Measurements from ENCODE around the gene BNIP3.

Gene BNIP3, protein sequence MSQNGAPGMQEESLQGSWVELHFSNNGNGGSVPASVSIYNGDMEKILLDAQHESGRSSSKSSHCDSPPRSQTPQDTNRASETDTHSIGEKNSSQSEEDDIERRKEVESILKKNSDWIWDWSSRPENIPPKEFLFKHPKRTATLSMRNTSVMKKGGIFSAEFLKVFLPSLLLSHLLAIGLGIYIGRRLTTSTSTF

DNA sequence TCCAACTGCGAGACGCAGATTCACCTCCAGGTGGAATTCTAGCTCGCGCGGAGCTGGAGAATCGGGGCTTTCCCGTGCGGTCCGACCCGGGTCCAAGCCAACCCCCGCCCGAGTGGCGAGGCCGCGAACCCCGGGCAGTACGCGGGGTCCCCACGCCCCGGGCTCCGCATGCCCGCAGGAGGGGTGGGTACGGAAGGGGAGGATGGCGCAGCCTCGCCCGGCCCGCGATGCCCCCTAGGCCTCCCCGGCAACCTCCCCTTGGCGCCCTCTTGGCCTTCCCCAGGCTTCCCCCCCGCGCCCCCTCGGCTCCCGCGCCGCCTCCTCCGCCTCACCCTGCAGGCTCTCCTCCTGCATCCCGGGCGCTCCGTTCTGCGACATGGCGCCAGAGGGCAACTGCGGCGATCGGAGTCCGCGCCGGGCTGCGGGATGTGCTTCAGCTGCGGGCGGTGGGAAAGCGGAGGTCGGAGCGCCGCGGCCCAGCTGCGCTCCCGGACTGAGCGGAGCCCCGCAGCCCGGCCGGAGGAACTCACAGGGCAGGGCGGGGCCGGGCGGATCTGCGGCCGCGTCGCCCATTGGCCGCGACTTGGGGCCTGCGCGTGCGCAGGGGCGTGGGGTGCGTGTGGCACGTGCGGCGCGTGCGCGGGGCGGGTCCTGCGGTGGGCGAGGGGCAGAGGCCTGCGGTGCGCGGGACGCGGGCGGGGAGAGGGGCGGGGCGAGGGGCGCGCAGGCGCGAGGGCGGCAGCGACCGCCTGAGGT, at the start of gene BNIP3:
TSS of gene BNIP3 (minus strand) at position 495 of the 756 bp plus-strand sequence. CDS start at position 378, 117 bp downstream.
- peak; percentile 87 to 90 (median 88) for DNase-seq (ENCODE audit: low read depth in 2 of 3, low spot score in 2 of 3)

DNA sequence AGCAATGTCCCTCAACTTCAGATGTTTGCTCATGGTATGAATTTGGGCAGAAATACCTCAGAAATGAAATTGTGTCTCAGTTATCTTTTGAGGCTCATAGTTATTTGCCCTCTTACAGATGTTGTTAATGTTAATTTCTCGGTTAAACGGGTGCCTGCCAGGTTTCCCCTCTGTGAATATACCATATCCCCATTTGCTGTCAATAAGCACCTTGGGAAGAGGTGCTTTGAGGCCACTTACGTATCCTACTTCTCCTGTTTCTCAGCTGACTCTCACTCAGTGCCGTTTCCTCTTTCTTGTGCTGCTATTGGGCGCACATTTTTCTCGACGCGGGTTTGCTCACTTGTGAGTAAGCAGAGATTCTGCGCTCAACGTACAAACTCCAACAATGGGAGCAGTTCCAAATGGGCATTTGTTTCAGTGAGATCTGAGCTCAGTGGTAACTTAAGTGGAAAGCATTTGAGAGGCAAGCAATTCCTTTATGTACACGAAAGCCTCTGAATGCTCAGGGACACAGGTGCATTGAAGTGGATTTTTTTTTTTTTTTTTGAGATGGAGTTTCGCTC, 49.3 kb upstream of the BNIP3 start:
- no peak for DNase-seq (ENCODE audit: low read depth in 2 of 3, low spot score in 2 of 3)

- no peak for DNase-seq (ENCODE audit: low read depth in 2 of 3, low spot score in 2 of 3)
Measured at GRCh38 chr10:132028706-132029105, 47.0 kb upstream of the BNIP3 start.

- no peak for DNase-seq (ENCODE audit: low read depth in 2 of 3, low spot score in 2 of 3)
Measured at GRCh38 chr10:132027423-132027983, 45.8 kb upstream of the BNIP3 start.

DNA sequence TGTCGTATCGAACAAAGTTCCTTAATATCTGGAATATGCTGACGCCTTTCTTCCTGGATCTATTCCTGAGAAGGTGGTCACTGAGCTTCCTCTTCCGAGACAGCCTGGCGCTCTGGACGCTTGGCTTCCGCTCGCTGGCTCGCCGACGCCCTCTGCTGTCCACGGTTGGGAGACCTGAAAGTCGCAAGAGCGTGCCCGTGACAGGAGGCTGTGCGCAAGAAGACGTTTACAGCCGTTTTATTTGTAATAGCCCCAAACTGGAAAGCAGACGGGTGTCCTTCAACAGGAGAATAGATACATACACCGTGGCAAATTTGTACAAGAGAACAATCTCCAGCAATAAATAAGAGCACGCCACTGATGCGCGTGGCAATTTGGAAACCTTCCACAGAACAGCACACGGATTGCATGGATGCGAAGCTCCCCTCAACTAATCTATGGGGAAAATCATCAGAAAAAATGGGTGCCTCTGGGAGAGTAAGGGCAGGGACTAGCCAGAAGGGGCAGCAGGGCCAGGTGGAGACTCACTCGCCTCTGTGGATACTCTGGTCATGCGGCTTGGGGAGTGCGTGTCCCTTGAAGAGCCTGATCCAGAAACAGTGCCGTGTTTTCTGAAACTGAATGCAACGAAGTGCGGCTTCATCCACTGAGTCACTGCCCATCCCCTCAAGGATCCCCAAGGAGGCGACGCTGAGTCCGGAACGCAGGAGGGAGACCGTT, 41.5 kb upstream of the BNIP3 start:
- DNase-seq (ENCODE audit: low read depth in 2 of 3, low spot score in 2 of 3), result peak; percentile 17 to 73 (median 62)

- no peak for DNase-seq (ENCODE audit: low read depth in 2 of 3, low spot score in 2 of 3)
Measured at GRCh38 chr10:132022241-132022640, 40.5 kb upstream of the BNIP3 start.

GRCh38 chr10:132021504-132022143, 39.9 kb upstream of the BNIP3 start:
- no peak for DNase-seq (ENCODE audit: low read depth in 2 of 3, low spot score in 2 of 3)

DNA sequence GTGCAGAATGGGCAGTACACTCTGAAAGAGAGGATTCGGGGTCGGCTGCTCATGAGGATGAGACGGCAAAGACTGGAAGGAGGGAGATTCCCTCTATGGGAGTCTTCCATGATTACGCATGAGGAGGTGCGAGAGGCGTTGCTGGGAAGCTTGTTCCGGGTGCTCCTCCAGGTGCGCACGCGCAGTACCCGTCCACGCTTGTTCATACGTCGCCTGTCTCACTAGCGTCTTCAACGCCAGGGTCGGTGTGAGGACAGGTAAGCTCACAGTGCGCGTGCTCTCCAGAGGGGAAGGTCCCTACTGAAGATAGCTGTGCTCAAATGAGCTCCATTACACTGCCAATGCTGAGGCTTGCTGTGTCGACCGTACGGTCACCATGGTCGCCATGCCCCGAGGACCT, 39.3 kb upstream of the BNIP3 start:
- no peak for DNase-seq (ENCODE audit: low read depth in 2 of 3, low spot score in 2 of 3)

GRCh38 chr10:132020456-132020855, 38.7 kb upstream of the BNIP3 start:
- DNase-seq (ENCODE audit: low read depth in 2 of 3, low spot score in 2 of 3), result no peak

GRCh38 chr10:132019366-132019765, 37.6 kb upstream of the BNIP3 start:
- no peak for DNase-seq (ENCODE audit: low read depth in 2 of 3, low spot score in 2 of 3)

DNA sequence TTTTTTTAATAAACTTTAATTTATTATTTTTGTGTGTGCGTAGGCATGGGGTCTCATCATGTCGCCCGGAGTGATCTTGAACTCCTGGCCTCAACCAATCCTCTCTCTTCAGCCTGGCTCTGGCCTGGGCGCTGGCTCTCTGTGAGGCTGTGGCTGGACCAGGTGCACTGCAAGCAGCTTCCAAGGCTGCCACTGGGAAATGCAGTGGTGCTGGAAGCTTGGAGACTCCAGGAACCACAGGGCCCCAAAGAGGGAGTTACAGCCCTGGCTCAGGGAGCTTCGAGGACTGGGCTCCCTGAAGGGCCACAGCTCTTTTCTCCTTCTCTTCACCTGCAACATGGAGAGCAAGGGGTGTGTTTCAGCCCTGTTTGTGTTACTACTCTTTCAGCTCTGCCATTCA, 36.7 kb upstream of the BNIP3 start:
- DNase-seq (ENCODE audit: low read depth in 2 of 3, low spot score in 2 of 3), result no peak

DNA sequence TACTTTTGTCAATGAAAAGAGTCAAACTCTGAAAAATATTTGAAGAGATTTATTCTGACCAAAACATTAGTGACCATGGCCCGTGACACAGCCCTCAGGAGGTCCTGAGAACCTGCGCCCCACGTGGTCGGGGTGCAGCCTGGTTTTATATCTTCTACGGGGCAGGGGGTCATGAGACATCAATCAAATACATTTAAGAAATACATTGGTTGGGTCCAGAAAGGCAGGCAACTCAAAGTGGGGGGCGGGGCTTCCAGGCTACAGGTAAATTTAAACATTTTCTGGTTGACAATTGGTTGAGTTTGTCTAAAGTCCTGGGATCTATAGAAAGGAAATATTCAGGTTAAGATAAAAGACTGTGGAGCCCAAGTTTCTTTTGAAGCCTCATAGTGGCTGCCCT, 34.8 kb upstream of the BNIP3 start:
- DNase-seq (ENCODE audit: low read depth in 2 of 3, low spot score in 2 of 3), result no peak

DNA sequence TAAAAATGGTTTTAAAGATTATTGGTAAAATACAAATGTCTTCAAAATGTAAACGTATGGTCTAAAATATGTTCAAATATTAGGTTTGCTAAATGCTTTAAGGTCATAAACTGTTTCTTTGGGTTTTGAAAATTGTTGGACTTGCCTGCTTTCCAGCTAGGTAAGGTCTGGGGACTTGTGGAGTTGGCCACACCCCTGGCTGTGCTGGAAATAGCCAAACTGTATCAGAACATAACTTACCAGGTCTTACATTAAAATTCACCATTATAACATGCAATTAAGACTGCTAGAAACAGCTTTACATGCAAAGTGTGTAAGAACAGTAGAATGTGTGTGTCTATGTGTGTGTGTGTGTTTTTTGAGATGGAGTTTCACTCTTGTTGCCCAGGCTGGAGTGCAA, 29.7 kb upstream of the BNIP3 start:
- no peak for DNase-seq (ENCODE audit: low read depth in 2 of 3, low spot score in 2 of 3)

DNA sequence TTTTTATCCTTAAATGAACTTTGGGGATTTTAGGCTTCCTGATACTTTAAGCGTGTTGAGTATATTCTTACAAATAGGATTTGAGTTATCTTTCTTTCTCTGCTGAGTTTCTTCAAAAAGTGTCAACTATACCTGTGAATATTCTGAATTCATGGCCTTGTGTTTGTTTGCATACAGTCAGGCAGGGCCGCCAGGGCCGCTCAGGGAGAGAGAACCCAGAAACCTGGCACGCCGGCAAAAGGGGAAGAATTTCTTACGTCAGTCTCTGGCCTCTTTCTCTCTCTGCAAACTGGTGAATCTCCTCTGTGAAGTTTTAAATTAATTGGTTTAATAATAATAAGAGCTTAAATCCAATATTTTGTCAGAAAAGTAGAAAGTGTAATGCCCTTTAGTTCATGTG, 29.3 kb upstream of the BNIP3 start:
- DNase-seq (ENCODE audit: low read depth in 2 of 3, low spot score in 2 of 3), result no peak

GRCh38 chr10:132010483-132010882, 28.8 kb upstream of the BNIP3 start:
- no peak for DNase-seq (ENCODE audit: low read depth in 2 of 3, low spot score in 2 of 3)

GRCh38 chr10:132009575-132009974, 27.9 kb upstream of the BNIP3 start:
- no peak for DNase-seq (ENCODE audit: low read depth in 2 of 3, low spot score in 2 of 3)

GRCh38 chr10:132007681-132008080, 26.0 kb upstream of the BNIP3 start:
- DNase-seq (ENCODE audit: low read depth in 2 of 3, low spot score in 2 of 3), result no peak

GRCh38 chr10:132006966-132007365, 25.2 kb upstream of the BNIP3 start:
- no peak for DNase-seq (ENCODE audit: low read depth in 2 of 3, low spot score in 2 of 3)

DNA sequence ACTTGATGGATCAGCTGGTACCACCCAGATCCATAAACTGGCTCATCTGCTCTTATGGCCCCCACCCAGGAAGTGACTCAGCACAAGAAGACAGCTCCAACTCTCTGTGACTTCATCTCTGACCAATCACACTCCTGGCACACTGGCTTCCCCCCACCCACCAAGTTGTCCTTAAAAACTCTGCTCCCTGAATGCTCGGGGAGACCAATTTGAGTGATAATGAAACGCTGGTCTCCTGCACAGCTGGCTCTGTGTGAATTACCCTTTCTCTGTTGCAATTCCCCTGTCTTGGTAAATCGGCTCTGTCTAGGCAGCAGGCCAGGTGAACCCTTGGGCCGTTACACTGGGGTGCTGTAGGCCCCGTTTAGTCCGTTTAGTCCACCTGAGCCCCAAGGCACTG, 23.4 kb upstream of the BNIP3 start:
- DNase-seq (ENCODE audit: low read depth in 2 of 3, low spot score in 2 of 3), result no peak

- no peak for DNase-seq (ENCODE audit: low read depth in 2 of 3, low spot score in 2 of 3)
Measured at GRCh38 chr10:132004052-132004451, 22.3 kb upstream of the BNIP3 start.

- DNase-seq (ENCODE audit: low read depth in 2 of 3, low spot score in 2 of 3), result no peak
Measured at GRCh38 chr10:132003282-132003924, 21.7 kb upstream of the BNIP3 start.

Measured in activated CD8-positive, alpha-beta memory T cell treated with anti-CD3 and anti-CD28 coated beads for 48 hours (primary cell).